GM15510 (cell line): ENCODE measurements around the gene FLYWCH2.

Experiments
- POLR2A ChIP-seq: IDR thresholded peaks from 3 replicates; pipeline ENCODE4 v1.6.1; 2011; ENCODE audit warnings: borderline replicate concordance; ENCODE audit not compliant: insufficient read length; ENCODE audit errors: extremely low read depth

FLYWCH2 gene

DNA sequence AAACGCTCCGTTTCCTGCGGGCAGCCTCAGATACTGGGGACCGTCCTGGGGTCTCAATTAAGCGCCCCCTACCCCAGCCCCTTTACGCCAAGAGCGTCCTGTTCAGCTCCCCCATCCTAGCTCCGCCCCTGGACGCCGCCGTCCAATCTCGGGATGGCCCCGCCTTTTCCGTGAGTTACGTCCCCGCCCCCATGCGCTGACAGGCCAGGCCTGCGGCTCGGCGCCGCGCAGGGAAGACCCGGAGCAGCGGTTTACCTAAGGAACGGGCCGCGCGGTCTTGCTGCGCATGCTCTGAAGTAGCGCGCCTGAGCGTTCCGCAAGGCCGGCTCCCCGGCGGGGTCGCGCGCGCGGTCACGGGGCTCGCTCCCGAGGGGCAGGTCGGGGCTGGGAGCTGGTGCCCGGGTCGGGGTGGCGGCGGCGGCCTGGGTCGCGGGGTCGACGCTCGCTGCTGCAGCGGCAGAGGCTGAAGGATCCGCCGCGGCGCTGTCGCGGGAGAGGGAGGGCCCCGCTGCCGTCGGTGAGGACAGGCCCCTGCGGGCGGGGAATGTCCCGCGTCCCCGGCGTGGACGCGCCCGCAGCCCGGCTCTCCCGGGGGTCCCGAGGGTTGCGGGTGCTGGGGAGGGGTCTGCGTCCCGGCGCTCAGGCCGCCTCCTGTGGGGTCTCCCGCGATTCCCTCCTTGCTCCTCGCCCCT is 28.8 kb downstream of the FLYWCH2 start, which contains the start of gene FLYWCH1:
Gene FLYWCH1 (plus strand): TSS at position 294 of the 692 bp plus-strand sequence. CDS start 17,755 bp downstream, outside the sequence.
- TF ChIP-seq POLR2A = peak; percentile 79

DNA sequence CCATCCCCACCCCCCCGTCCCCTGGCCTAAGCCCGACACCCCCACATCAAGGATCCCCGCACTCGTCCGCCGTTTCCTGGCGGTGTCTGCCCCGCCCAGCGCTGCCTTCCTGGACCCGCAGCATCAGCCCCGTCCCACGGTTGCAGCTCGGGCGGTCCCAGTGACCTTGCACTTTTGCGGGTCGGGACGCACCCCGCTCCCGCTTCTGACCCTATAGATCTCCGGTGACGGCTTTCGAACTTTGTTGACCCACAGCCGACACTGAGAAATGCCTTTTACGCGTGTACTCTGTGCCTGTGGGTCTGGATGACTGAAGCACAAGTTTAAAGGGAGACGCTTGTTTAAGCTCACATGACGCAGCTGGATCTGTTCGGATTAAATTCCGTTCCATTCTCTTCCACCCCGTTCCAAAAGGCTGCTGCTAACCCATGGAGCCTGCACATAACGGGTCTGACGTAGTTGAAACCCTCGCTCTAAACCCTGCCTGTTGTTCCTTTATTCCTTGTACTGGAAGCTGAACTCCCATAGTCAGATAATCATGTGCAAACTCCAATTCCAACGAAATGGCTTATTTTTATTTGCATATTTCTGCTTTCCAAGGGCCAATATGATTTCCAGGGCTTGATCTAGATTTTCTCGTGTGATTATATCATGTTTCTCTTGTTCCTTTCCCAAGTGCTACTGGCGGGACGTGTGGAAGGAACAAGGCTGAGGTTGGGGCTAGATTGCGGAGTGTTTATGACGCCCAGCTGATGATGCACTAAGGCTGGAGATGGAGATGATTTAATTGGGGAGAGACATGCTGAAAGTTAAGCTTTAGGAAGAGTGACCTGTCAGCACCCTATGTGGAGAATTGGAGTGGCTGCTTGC is 29.6 kb downstream of the FLYWCH2 start:
- TF ChIP-seq POLR2A = no peak

DNA sequence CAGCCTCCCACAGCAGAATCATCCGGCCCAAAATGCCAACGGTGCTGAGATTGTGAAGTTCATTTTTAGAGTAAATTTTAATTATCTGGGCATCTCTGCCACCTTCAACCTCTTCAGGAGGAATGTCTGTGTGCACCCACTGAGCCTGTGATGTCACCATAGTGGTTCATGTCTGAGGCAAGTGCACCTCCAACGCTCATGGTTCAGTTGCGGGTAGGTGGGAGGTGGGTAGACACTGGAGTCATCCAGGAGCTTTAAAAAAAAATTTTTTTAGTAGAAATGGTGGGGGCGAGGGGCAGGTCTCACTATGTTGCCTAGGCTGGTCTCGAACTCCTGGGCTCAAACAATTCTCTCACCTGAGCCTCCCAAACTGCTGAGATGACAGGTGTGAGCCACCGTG is 30.6 kb downstream of the FLYWCH2 start:
- no peak for TF ChIP-seq POLR2A

DNA sequence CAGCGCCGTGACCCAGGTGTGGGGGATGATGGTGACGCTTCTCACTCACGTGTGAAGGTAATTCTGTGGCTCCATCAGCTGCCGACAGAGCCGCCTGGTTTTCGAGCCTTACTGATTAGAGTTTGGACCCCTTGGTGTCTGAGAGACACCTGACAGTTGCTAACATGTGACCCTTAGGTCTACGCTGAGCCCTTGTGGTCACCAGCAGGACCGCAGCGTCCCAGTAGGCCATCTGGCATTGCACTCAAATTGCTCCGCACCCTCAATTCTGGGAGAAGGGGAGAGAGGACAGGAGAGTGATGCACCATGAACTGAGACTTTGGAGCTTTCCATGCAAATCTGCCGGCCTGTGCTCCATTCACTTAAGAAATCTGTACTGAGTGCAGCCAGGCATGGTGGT is 31.2 kb downstream of the FLYWCH2 start:
- TF ChIP-seq POLR2A = no peak

DNA sequence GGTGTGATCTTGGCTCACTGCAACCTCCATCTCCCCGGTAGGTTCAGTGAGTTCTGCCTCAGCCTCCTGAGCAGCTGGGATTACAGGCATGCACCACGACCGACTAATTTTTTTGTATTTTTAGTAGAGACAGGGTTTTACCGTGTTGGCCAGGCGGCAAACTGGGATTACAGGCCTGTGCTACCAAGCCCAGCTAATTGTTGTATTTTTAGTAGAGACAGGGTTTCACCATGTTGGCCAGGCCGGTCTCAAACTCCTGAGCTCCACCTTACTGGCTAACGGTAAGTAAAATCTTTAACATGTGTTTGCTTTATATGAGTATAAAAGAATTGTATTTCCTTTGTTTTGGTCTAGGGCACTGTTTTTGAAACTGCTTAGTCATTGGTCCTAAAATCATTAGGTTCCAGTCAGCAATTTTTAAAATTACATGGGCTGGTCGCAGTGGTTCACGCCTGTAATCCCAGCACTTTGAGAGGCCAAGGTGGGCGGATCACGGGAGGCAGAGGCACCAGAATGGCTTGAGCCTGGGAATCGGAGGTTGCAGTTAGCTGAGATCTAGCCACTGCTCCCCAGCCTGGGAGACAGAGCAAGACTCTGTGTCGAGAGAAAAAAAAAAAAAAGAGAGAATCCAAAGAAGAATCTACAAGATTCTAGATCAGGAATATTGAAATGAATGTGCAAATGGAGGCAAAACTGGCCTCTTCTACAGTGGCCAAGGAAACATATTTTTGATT is 32.3 kb downstream of the FLYWCH2 start:
- no peak for TF ChIP-seq POLR2A

DNA sequence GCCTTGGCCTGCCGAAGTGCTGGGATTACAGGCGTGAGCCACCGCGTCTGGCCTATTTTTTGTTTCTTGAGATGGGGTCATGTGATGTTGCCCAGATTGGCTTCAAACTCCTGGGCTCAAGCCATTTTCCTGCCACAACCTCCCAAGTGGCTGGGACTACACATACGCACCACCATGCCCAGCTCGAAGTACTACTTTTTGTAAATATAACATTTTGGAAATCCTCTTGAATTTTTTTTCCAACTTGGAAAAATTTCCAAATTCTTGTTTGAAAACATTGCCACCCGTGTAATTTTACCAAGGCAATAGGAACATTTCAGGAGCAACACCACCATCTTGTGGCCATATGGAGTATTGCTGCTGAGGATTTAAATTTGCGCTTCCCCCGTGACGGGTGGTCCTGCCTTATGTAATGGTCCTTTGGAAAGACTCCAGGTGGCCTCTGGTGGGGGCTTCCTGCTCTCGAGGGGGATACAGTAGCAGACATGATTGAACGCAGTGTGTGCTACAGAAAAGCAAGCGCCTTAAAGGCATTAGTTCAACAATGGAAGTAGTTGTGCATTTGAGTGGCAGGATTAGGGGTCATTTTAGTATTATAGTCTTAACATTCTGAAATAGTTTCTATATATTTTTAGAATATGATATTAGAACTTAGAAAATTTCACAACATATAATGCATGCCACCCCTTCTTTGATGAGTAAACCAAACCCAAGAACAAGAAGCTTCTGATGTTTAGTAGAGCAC is 36.7 kb downstream of the FLYWCH2 start:
- no peak for TF ChIP-seq POLR2A

DNA sequence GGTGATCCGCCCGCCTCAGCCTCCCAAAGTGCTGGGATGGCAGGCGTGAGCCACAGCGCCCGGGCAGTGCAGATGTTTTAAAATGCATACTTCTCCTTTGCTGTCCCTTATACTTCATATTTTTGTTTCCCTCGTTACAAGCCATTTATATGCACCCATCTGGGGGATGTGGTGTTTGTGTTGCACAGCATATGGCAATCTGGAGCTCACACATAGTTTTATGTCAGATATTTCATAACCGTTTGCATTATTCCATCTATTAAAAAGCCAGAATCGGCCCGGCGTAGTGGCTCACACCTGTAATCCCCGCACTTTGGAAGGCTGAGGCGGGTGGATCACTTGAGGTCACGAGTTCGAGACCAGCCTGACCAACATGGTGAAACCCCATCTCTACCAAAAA is 40.5 kb downstream of the FLYWCH2 start:
- no peak for TF ChIP-seq POLR2A

DNA sequence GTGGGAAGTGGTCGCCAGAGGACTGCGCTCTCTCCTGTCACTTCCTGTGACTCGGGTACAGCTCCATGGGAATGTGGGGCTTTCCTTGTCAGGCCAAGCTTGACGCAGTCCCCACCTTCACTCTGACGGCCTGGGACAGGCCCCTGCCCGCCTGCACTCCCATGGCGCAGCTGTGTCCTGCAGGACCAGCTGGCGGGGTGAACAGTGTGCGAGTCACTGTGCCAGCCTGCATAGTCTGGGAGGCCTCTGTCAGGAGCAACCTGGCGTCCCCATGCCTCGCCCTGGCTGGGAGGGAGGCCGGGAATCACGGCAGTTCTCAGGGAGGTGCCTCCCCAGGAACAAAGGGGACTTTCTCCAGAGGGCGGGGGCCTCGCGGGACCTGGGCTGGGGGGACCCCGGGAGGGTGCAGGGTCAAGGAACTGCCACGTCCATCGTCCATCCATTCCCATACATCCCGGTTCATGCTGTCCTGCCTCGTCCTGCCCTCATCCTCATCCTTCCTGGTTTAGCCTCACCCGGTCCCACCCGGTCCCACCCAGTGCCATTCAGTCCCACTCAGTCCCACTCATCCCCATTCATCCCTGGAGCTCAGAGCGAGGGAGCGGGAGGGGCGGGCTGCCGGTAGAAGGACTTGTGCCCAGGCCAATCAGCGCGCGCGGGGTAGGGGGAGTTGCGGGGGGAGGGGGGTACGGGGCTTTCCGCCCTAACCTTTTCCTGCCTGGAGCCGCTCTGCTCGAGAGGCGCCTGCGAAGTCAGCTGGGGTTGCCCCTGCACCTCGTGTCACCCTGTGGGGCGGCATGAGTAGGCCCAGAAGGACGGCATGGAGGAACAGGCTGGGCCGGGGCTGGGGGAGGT is 42.1 kb downstream of the FLYWCH2 start:
- no peak for TF ChIP-seq POLR2A

DNA sequence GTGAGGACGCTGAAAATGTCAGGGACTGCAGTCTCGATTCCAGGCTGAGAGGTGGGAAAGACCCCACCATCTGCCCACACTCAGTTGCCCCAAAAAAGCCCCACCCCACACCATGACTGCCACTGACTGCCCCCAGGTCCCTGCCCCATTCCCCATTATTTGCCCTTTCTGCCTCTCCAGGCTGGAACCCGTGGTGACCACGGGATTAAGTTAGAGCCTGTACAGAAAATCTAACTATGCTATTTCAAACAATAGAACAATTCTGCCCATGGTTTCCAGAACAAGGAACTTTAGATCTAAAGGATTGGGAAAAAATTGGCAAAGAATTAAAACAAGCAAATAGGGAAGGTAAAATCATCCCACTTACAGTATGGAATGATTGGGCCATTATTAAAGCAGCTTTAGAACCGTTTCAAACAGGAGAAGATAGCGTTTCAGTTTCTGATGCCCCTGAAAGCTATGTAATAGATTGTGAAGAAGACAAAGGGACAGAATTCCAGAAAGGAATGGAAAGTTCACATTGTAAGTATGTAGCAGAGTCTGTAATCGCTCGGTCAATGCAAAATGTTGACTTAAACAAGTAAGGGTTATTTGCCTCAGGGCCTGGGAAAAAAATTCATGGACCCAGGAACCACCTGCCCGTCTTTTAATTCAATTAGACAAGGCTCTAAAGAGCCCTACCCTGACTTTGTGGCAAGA is 43.1 kb downstream of the FLYWCH2 start:
- TF ChIP-seq POLR2A = no peak

DNA sequence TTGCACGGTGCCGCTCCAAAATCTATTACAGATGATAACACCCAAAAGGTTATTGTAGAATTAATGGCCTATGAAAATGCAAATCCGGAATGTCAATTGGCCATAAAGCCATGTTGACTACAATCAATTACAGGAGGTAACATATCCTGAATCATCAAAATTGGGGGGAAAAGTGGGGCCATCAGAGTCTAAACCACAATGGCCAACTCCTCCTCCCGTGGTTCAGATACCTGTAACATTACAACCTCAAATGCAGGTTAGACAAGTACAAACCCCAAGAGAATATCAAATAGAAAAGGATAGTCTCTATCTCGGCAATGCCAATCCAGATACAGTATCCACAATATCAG is 43.6 kb downstream of the FLYWCH2 start:
- no peak for TF ChIP-seq POLR2A

DNA sequence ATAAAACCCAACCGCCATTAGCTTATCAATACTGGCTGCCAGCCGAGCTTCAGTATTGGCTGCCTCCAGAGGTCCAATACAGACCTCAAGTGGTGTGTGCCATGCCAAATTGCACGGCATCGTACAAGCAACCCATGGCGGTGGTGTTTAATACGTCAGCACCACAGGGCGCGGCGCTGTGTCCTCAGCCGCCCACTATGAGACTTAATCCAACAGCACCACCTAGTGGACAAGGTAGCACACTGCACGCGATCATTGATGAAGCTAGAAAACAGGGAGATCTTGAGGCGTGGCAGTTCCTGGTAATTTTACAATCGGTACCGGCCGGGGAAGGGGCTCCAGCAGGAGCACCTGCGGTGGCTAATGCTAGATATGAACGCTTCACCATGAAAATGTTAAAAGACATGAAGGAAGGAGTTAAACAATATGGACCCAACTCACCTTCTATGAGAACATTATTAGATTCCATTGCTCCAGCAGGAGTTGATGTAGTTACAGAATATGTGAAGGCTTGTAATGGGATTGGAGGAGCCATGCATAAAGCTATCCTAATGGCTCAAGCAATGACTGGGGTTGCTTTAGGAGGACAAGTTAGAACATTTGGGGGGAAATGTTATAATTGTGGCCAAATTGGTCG is 44.1 kb downstream of the FLYWCH2 start:
- no peak for TF ChIP-seq POLR2A

DNA sequence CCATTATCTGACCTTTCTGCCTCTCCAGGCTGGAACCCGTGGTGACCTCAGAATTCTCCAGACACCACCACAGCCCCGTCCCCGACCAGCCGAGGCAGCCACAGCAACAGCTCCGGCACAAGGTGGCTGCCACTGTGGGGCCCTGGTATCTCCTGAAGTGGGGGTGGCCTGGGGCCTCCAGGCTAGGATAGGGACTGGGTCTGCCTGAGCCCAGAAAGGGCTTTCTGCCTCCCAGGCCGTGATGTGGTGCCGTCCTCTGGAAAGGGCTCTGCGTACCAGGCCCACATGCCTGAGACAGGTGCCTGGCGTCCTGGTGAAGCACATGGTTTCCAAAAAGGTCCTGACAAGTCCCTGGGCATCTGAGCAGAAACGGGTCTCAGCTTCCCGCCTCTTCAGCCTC is 45.8 kb downstream of the FLYWCH2 start:
- TF ChIP-seq POLR2A = no peak

DNA sequence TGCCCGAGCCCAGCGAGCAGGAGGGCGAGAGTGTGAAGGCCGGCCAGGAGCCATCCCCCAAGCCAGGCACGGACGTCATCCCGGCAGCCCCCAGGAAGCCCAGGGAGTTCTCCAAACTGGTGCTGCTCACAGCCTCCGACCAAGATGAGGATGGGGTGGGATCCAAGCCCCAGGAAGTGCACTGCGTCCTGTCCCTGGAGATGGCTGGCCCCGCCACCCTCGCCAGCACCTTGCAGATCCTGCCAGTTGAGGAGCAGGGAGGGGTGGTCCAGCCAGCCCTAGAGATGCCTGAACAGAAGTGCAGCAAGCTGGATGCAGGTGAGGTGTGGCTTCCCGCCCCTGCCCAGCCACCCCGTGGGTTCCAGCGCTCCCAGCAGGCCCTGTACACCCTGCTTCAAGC is 46.7 kb downstream of the FLYWCH2 start:
- TF ChIP-seq POLR2A = no peak

DNA sequence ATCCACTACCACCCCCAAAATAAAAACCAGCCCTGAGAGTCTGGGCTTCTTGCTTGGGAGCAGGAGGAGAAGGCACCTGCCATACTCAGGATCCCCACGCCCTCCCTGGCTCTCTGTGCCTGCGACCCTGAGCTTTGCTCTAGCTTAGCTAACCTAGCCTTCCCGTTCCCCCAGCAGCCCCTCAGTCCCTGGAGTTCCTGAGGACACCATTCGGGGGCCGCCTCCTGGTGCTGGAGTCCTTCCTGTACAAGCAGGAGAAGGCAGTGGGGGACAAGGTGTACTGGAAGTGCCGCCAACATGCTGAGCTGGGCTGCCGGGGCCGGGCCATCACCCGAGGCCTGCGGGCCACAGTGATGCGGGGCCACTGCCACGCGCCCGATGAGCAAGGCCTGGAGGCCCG is 47.2 kb downstream of the FLYWCH2 start:
- TF ChIP-seq POLR2A = no peak

DNA sequence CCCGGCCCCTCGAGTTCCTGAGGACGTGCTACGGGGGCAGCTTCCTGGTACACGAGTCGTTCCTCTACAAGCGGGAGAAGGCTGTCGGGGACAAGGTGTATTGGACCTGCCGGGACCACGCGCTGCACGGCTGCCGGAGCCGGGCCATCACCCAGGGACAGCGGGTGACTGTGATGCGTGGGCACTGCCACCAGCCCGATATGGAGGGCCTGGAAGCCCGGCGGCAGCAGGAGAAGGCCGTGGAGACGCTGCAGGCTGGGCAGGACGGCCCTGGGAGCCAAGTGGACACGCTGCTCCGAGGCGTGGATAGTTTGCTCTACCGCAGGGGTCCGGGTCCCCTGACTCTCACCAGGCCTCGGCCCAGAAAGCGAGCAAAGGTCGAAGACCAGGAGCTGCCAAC is 50.1 kb downstream of the FLYWCH2 start:
- TF ChIP-seq POLR2A = no peak
